CD14-positive monocyte (primary cell): ENCODE measurements around the gene ZNF565. TPM values are rescaled to one million over a fixed set of nuclear protein-coding genes. Genes with fewer than 3 reads are reported as not detected.

ENCODE experiments used
- DNase-seq, 3 donors: peaks; one replicate each; pipeline ENCODE4 v3.0.0-alpha.2; 2011 to 2022
- H2AFZ ChIP-seq: 2 replicates; pipeline ENCODE4 v1.6.0; 2012; ENCODE audit warnings: mild to moderate bottlenecking, low read depth, low read length, inconsistent platforms; ENCODE audit not compliant: insufficient read depth, poor library complexity, severe bottlenecking
- H3K27ac ChIP-seq, 2 donors: 1 replicate in 1 of 2; 2 replicates in 1 of 2; pipeline ENCODE4 v1.5.1; 2012 to 2013; ENCODE audit warnings: low read length in 2 of 2, control low read depth in 1 of 2, inconsistent platforms in 1 of 2, low read depth in 1 of 2, mild to moderate bottlenecking in 1 of 2
- H3K27me3 ChIP-seq, 2 donors: one replicate each; pipeline versions ENCODE4 v1.6.0 to v1.6.1; 2011 to 2013; ENCODE audit warnings: low read length in 2 of 2; ENCODE audit not compliant: control insufficient read depth in 2 of 2, insufficient read depth in 2 of 2
- H3K36me3 ChIP-seq, 2 donors: replicated peaks in 1 of 2; 1 replicate in 1 of 2; 2 replicates in 1 of 2; pipeline versions ENCODE4 v1.5.1 to v1.6.1; 2012 to 2013; ENCODE audit warnings: low read length in 2 of 2, control low read depth in 1 of 2, inconsistent platforms in 1 of 2, mild to moderate bottlenecking in 1 of 2; ENCODE audit not compliant: insufficient read depth in 2 of 2, control insufficient read depth in 1 of 2
- H3K4me1 ChIP-seq, 2 donors: 1 replicate in 1 of 2; 2 replicates in 1 of 2; pipeline versions ENCODE4 v1.5.1 to v1.6.1; 2012 to 2013; ENCODE audit warnings: low read length in 2 of 2, control low read depth in 1 of 2, inconsistent platforms in 1 of 2, mild to moderate bottlenecking in 1 of 2, moderate library complexity in 1 of 2; ENCODE audit not compliant: insufficient read depth in 2 of 2, control insufficient read depth in 1 of 2
- H3K4me2 ChIP-seq: replicated peaks from 2 replicates; pipeline ENCODE3; 2012; ENCODE audit warnings: low read length, moderate library complexity, mild to moderate bottlenecking; ENCODE audit not compliant: poor library complexity, severe bottlenecking; ENCODE audit errors: extremely low read depth
- H3K4me3 ChIP-seq, 3 experiments: fragments of 200-600 bp in 1 of 3; sonication (generic) in 1 of 3; replicated peaks in 1 of 3; 1 replicate in 2 of 3; 2 replicates in 1 of 3; pipeline ENCODE4 v1.5.1; 2011 to 2013; ENCODE audit warnings: low read length in 3 of 3, mild to moderate bottlenecking in 3 of 3, control low read depth in 2 of 3, low read depth in 2 of 3, inconsistent platforms in 1 of 3, moderate library complexity in 1 of 3
- H3K79me2 ChIP-seq: 2 replicates; pipeline ENCODE4 v1.6.0; 2012; ENCODE audit warnings: mild to moderate bottlenecking, control low read depth, inconsistent platforms, low read length, moderate library complexity; ENCODE audit not compliant: insufficient read depth
- H3K9ac ChIP-seq: 2 replicates; pipeline ENCODE4 v1.6.0; 2017; ENCODE audit warnings: low read length, mild to moderate bottlenecking; ENCODE audit not compliant: insufficient read depth, poor library complexity, severe bottlenecking
- H3K9me3 ChIP-seq, 2 donors: replicated peaks in 1 of 2; 1 replicate in 1 of 2; 2 replicates in 1 of 2; pipeline versions ENCODE4 v1.5.1 to v1.6.1; 2012 to 2013; ENCODE audit warnings: low read length in 2 of 2, control low read depth in 1 of 2; ENCODE audit not compliant: control insufficient read depth in 1 of 2, insufficient read depth in 1 of 2
- H4K20me1 ChIP-seq: 2 replicates; pipeline ENCODE4 v1.6.0; 2012; ENCODE audit warnings: mild to moderate bottlenecking, low read length, control low read depth, moderate library complexity; ENCODE audit not compliant: insufficient read depth
- H3K27ac Mint-ChIP-seq, 7 donors: one replicate each; pipeline ENCODE4 v1.8.0; 2020; ENCODE audit warnings: mild to moderate bottlenecking in 7 of 7, mixed read lengths in 7 of 7, moderate library complexity in 6 of 7, inconsistent platforms in 2 of 7
- H3K27me3 Mint-ChIP-seq, 3 donors: one replicate each; pipeline ENCODE4 v1.8.0; 2021 to 2022; ENCODE audit warnings: low read depth in 3 of 3, mild to moderate bottlenecking in 3 of 3, mixed read lengths in 3 of 3, moderate library complexity in 3 of 3, inconsistent platforms in 1 of 3
- H3K36me3 Mint-ChIP-seq, 2 donors: one replicate each; pipeline ENCODE4 v1.8.0; 2020; ENCODE audit warnings: mixed read lengths in 2 of 2, inconsistent platforms in 1 of 2, mild to moderate bottlenecking in 1 of 2
- H3K4me1 Mint-ChIP-seq: one replicate; pipeline ENCODE4 v1.8.0; 2020; ENCODE audit warnings: mild to moderate bottlenecking, mixed read lengths
- H3K4me3 Mint-ChIP-seq, 2 donors: one replicate each; pipeline ENCODE4 v1.8.0; 2020; ENCODE audit warnings: mild to moderate bottlenecking in 2 of 2, mixed read lengths in 2 of 2, moderate library complexity in 1 of 2
- H3K9me3 Mint-ChIP-seq, 7 donors: one replicate each; pipeline ENCODE4 v1.8.0; 2020 to 2022; ENCODE audit warnings: mixed read lengths in 7 of 7, mild to moderate bottlenecking in 6 of 7, moderate library complexity in 6 of 7, inconsistent platforms in 2 of 7
- CTCF ChIP-seq: fragments of 200-600 bp; IDR thresholded peaks from one replicate; pipeline ENCODE4 v1.8.0; 2022; ENCODE audit warnings: antibody characterized with exemption, mild to moderate bottlenecking
- WGBS: methylation state at CpG from one replicate; pipeline ENCODE4 v1.1.5; 2013; ENCODE audit warnings: missing lambda C conversion rate; ENCODE audit not compliant: insufficient coverage; 5-methylcytosine and 5-hydroxymethylcytosine counted together
- intact Hi-C, 2 donors: fragments of 100-400 bp; cut with micrococcal nuclease; formaldehyde crosslinking; loops; one replicate each; pipeline versions ENCODE4 v1.15.0 to v1.15.1; 2023
- polyA plus RNA-seq, 3 donors: library from polyadenylated mRNA; depleted of rRNA in 1 of 3; unstranded in 2 of 3; stranded (reverse) in 1 of 3; fragments of 300-500 nt in 2 of 3; fragments of >200 nt in 1 of 3; fragmentation: Illumina TruSeq in 2 of 3; gene quantifications; 1 replicate in 2 of 3; 2 replicates in 1 of 3; pipeline ENCODE4 v1.2.3, GENCODE V29; 2012 to 2021

The ZNF565 gene
- polyA plus RNA-seq, 3 donors, result 1.5 to 3.5 (median 2.1) TPM

DNA sequence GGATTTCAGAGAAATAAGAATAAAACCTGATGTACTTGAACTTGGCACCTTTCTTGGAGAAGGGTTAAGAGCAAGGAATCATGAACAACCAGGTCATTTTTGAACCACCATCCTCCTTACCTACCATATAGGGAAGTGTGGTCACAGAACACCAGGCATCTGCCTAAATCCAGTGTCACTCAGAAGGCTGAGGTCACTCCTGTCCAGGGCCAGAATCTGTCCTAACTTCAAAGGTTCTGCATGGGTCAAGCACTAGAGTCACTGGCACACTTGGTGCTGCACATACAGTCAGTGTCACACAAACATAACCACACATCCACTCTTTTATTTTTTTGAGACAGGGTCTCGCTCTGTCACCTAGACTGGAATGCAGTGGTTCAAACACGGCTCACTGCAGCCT, 1.6 kb downstream of the ZNF565 start:
- Histone ChIP-seq H3K27ac (no peak overlapping the region), H3K4me2 (no peak overlapping the region), H2AFZ (no peak overlapping the region), H3K4me1 (peaks cover 11 to 18% of the 10 kb centered on the region in 2 donors), H3K27me3 (no peaks in the 10 kb centered on the region), H3K9ac (no peak overlapping the region), H3K4me3 (no peak overlapping the region), H3K36me3 (no peaks in the 10 kb centered on the region), H3K9me3 (peaks cover 0 to 6% of the 10 kb centered on the region in 2 donors), H4K20me1 (no peaks in the 10 kb centered on the region), H3K79me2 (peaks cover 40% of the 10 kb centered on the region)
- TF ChIP-seq CTCF, result no peak
- DNase-seq, result peak in 1 of 3 donors; percentile 5
- Mint-ChIP-seq H3K4me1 (peaks cover 7% of the 10 kb centered on the region), H3K36me3 (peaks cover 3 to 15% of the 10 kb centered on the region in 2 donors), H3K9me3 (peaks cover 0 to 14% (median 3%) of the 10 kb centered on the region in 7 donors), H3K27me3 (peaks cover 0 to 2% (median 0%) of the 10 kb centered on the region in 3 donors), H3K4me3 (no peak overlapping the region), H3K27ac (no peak overlapping the region)
- intact Hi-C loops, result loop anchor here (5.0 to 10.0 kb wide), 6 partner anchors 96 to 1538 kb away; partner anchors contain the start of genes TBCB (in 2 of the 2), IGFLR1 (in 1 of the 2), LIN37 (in 1 of the 2) and OVOL3 (in 1 of the 2)
- WGBS, result 100% methylated on average over 1 of the region's 2 CpGs

DNA sequence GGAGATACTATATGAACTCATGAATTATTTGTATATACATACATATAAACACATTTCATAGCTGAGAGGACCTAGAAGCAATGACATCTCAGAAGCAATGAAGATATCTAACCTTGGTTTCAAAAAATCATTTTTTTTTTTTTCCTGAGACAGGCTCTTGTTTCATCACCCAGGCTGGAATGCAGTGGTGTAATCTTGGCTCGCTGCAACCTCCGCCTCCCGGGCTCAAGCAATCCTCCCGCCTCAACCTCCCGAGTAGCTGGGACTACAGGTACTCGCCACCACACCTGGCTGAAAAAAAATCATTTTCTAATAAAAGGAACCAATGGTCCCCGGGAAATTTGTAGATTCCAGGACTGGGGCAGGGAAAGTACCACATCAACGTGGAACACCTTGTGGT, 4.0 kb downstream of the ZNF565 start:
- WGBS, result 91% methylated on average over 6 of the region's 8 CpGs
- intact Hi-C loops, result loop anchor here (5.0 to 10.0 kb wide), 6 partner anchors 93 to 1536 kb away; partner anchors contain the start of genes TBCB (in 2 of the 2), IGFLR1 (in 1 of the 2), LIN37 (in 1 of the 2) and OVOL3 (in 1 of the 2)

More for the DNA sequence above, 4.0 kb downstream of the ZNF565 start:
- Histone ChIP-seq H2AFZ (no peak overlapping the region), H4K20me1 (no peaks in the 10 kb centered on the region), H3K27me3 (no peaks in the 10 kb centered on the region), H3K4me3 (no peak overlapping the region), H3K4me1 (peaks cover 6 to 10% of the 10 kb centered on the region in 2 donors), H3K27ac (no peak overlapping the region), H3K79me2 (peaks cover 16% of the 10 kb centered on the region), H3K9ac (no peak overlapping the region), H3K4me2 (no peak overlapping the region), H3K9me3 (no peaks in the 10 kb centered on the region), H3K36me3 (no peaks in the 10 kb centered on the region)
- no peak overlapping the region for H3K27ac Mint-ChIP-seq
- peaks cover 0 to 4% (median 0%) of the 10 kb centered on the region in 3 donors for H3K27me3 Mint-ChIP-seq
- H3K36me3 Mint-ChIP-seq, result peaks cover 6 to 15% of the 10 kb centered on the region in 2 donors
- peaks cover 0 to 6% (median 0%) of the 10 kb centered on the region in 7 donors for H3K9me3 Mint-ChIP-seq
- TF ChIP-seq CTCF, result no peak
- DNase-seq, result no peak
- peaks cover 1% of the 10 kb centered on the region for H3K4me1 Mint-ChIP-seq
- no peak overlapping the region for H3K4me3 Mint-ChIP-seq
